ENCODE data around the gene MUCL1.

- TF ChIP-seq, protein P1, sequence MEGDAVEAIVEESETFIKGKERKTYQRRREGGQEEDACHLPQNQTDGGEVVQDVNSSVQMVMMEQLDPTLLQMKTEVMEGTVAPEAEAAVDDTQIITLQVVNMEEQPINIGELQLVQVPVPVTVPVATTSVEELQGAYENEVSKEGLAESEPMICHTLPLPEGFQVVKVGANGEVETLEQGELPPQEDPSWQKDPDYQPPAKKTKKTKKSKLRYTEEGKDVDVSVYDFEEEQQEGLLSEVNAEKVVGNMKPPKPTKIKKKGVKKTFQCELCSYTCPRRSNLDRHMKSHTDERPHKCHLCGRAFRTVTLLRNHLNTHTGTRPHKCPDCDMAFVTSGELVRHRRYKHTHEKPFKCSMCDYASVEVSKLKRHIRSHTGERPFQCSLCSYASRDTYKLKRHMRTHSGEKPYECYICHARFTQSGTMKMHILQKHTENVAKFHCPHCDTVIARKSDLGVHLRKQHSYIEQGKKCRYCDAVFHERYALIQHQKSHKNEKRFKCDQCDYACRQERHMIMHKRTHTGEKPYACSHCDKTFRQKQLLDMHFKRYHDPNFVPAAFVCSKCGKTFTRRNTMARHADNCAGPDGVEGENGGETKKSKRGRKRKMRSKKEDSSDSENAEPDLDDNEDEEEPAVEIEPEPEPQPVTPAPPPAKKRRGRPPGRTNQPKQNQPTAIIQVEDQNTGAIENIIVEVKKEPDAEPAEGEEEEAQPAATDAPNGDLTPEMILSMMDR (IDR thresholded peaks at IDR 0.05), result no peak
- TF ChIP-seq ZFX (IDR thresholded peaks at IDR 0.05; ENCODE audit: borderline replicate concordance), result no peak
These were observed 7.6 kb downstream of the MUCL1 start for GRCh38 chr12:54861927-54862326.

Data from 22Rv1 (cell line).